Measurements from ENCODE around the gene DHX34. TPM values are rescaled to one million over a fixed set of nuclear protein-coding genes. Genes with fewer than 3 reads are reported as not detected.
"Not testable (repeated sequence)": the region's sequence is repeated elsewhere in the genome, so short reads cannot be mapped to it uniquely, and the experiment has no call there.

The DHX34 gene
- total RNA-seq, 6 donors from 2014 or later, result 8.4 to 80.7 (median 19.4) TPM

GRCh38 chr19:47358936-47359335 is 9.8 kb downstream of the DHX34 start:
- TF ChIP-seq POLR2AphosphoS5 (IDR thresholded peaks at IDR 0.05), result no peak
- no peak for TF ChIP-seq POLR2A (IDR thresholded peaks at IDR 0.05)
- no peak for TF ChIP-seq EP300 (IDR thresholded peaks at IDR 0.05)
- TF ChIP-seq, protein P1, sequence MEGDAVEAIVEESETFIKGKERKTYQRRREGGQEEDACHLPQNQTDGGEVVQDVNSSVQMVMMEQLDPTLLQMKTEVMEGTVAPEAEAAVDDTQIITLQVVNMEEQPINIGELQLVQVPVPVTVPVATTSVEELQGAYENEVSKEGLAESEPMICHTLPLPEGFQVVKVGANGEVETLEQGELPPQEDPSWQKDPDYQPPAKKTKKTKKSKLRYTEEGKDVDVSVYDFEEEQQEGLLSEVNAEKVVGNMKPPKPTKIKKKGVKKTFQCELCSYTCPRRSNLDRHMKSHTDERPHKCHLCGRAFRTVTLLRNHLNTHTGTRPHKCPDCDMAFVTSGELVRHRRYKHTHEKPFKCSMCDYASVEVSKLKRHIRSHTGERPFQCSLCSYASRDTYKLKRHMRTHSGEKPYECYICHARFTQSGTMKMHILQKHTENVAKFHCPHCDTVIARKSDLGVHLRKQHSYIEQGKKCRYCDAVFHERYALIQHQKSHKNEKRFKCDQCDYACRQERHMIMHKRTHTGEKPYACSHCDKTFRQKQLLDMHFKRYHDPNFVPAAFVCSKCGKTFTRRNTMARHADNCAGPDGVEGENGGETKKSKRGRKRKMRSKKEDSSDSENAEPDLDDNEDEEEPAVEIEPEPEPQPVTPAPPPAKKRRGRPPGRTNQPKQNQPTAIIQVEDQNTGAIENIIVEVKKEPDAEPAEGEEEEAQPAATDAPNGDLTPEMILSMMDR (IDR thresholded peaks at IDR 0.05), result no peak
- H3K4me1 ChIP-seq, result peaks cover 0 to 7% (median 0%) of the 10 kb centered on the region in 4 donors
- peaks cover 10 to 100% (median 84%) of the 10 kb centered on the region in 4 donors for H3K36me3 ChIP-seq
- ATAC-seq (ENCODE audit: low FRiP score in 2 of 2), result peak in 1 of 2 donors; percentile 27
- WGBS, 2 donors, result 89 to 96% methylated on average over 5 to 6 of the region's 6 CpGs
- no peak overlapping the region for H3K4me3 ChIP-seq
- H3K9me3 ChIP-seq, result no peaks in the 10 kb centered on the region
- H3K27me3 ChIP-seq, result no peaks in the 10 kb centered on the region
- DNase-seq, result no peak
- H3K27ac ChIP-seq, result no peak overlapping the region

- no peak for TF ChIP-seq POLR2AphosphoS5 (IDR thresholded peaks at IDR 0.05)
- Histone ChIP-seq H3K9me3 (no peaks in the 10 kb centered on the region), H3K4me3 (no peak overlapping the region), H3K4me1 (peaks cover 0 to 3% (median 0%) of the 10 kb centered on the region in 4 donors), H3K36me3 (peaks cover 10 to 100% (median 80%) of the 10 kb centered on the region in 4 donors), H3K27ac (no peak overlapping the region), H3K27me3 (no peaks in the 10 kb centered on the region)
- 94 to 96% methylated on average over 15 to 21 of the region's 21 CpGs for WGBS, 2 donors
- no peak for ATAC-seq (ENCODE audit: low FRiP score in 2 of 2)
- peak in 1 of 2 donors; percentile 63 for DNase-seq
Measured at GRCh38 chr19:47362321-47362720, 13.2 kb downstream of the DHX34 start.

DNA sequence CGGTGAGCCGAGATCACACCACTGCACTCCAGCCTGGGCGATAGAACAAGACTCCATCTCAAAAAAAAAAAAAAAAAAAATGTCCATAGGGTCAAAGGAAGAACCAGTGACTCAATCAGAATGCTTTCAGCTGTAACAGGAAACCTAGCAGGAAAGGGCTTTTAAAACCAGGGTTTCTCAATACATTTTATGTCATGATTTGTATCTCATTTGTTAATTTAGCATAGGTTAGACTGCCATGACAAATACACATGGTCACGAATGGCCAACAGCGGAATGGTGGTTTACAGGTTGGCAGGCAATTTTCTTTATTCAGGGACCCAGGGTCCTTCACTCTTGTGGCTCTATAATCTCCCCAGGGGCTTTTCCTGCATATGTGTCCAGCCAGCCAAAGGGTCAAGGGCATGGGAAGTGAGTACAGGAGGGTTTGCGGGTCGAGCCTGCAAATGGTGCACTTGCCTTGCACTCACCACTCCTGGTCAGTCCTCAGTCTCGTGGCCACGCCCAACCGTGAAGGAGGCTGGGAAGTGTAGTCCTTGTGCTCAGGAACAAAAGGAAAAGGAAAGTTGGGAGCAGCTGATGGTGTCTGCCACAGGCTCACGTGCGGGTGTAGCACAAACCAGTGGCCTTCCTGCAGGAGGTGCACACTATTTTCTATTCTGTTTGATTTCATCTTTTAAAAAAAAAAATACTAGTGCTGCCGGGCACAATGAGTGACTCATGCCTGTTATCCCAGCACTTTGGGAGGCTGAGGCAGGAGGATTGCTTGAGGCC is 14.8 kb downstream of the DHX34 start:
- Histone ChIP-seq H3K4me1 (peaks cover 0 to 3% (median 0%) of the 10 kb centered on the region in 4 donors), H3K36me3 (peaks cover 1 to 93% (median 72%) of the 10 kb centered on the region in 4 donors), H3K9me3 (no peaks in the 10 kb centered on the region), H3K27me3 (no peaks in the 10 kb centered on the region), H3K4me3 (no peak overlapping the region), H3K27ac (peak overlapping the region; percentile 43 to 74 (median 58))
- ATAC-seq (ENCODE audit: low FRiP score in 2 of 2) (peak in 1 of 2 donors; percentile 27), DNase-seq (no peak)
- no peak for TF ChIP-seq POLR2AphosphoS5 (IDR thresholded peaks at IDR 0.05)
- TF ChIP-seq, protein P1 (IDR thresholded peaks at IDR 0.05), result no peak
- TF ChIP-seq EP300 (IDR thresholded peaks at IDR 0.05), result no peak
- TF ChIP-seq POLR2A (IDR thresholded peaks at IDR 0.05), result no peak
- 79 to 83% methylated on average over 12 to 13 of the region's 13 CpGs for WGBS, 2 donors

GRCh38 chr19:47365455-47365854 is 16.3 kb downstream of the DHX34 start:
- Histone ChIP-seq H3K27ac (peak overlapping the region in 2 of 4 donors; percentile 43 to 74), H3K36me3 (peaks cover 7 to 93% (median 67%) of the 10 kb centered on the region in 4 donors)
- H3K27me3 ChIP-seq; H3K4me1 ChIP-seq; ATAC-seq (ENCODE audit: low FRiP score in 2 of 2); H3K9me3 ChIP-seq; DNase-seq; H3K4me3 ChIP-seq: not testable (repeated sequence)
- 83 to 93% methylated on average over 5 to 10 of the region's 10 CpGs for WGBS, 2 donors

- Histone ChIP-seq H3K9me3 (no peaks in the 10 kb centered on the region), H3K4me3 (no peak overlapping the region), H3K27me3 (no peaks in the 10 kb centered on the region), H3K27ac (peak overlapping the region; percentile 52 to 86 (median 70)), H3K36me3 (peaks cover 13 to 93% (median 68%) of the 10 kb centered on the region in 4 donors), H3K4me1 (no peaks in the 10 kb centered on the region)
- 55 to 63% methylated on average over 4 to 10 of the region's 10 CpGs for WGBS, 2 donors
- DNase-seq, result peak in 1 of 2 donors; percentile 78
- peak; percentile 73 for ATAC-seq (ENCODE audit: low FRiP score in 2 of 2)
- no peak for TF ChIP-seq EP300 (IDR thresholded peaks at IDR 0.05)
- TF ChIP-seq POLR2AphosphoS5 (IDR thresholded peaks at IDR 0.05), result peak in 1 of 2 donors; percentile 28
- TF ChIP-seq POLR2A (IDR thresholded peaks at IDR 0.05), result peak in 1 of 4 donors; percentile 31
Measured at GRCh38 chr19:47370045-47370611, 21.0 kb downstream of the DHX34 start.

GRCh38 chr19:47371261-47371660 is 22.1 kb downstream of the DHX34 start:
- Histone ChIP-seq H3K9me3 (no peaks in the 10 kb centered on the region), H3K36me3 (peaks cover 24 to 93% (median 74%) of the 10 kb centered on the region in 4 donors), H3K4me3 (no peak overlapping the region), H3K27me3 (no peaks in the 10 kb centered on the region), H3K27ac (peak overlapping the region in 2 of 4 donors; percentile 73 to 86), H3K4me1 (no peaks in the 10 kb centered on the region)
- WGBS, 2 donors, result 91 to 93% methylated on average over 9 of the region's 9 CpGs
- TF ChIP-seq, protein P1 (IDR thresholded peaks at IDR 0.05), result no peak
- TF ChIP-seq POLR2AphosphoS5 (IDR thresholded peaks at IDR 0.05) (no peak), POLR2A (IDR thresholded peaks at IDR 0.05) (no peak), EP300 (IDR thresholded peaks at IDR 0.05) (no peak)
- DNase-seq (no peak), ATAC-seq (ENCODE audit: low FRiP score in 2 of 2) (no peak)

Data from upper lobe of left lung (tissue), 6 donors.